ENCODE results near the gene SLC1A6. TPM values are rescaled to one million over a fixed set of nuclear protein-coding genes. Genes with fewer than 3 reads are reported as not detected.

SLC1A6 gene
- total and polyA plus RNA-seq, 2 of the 4 experiments (the other 2 are of a cell fraction): not detected

DNA sequence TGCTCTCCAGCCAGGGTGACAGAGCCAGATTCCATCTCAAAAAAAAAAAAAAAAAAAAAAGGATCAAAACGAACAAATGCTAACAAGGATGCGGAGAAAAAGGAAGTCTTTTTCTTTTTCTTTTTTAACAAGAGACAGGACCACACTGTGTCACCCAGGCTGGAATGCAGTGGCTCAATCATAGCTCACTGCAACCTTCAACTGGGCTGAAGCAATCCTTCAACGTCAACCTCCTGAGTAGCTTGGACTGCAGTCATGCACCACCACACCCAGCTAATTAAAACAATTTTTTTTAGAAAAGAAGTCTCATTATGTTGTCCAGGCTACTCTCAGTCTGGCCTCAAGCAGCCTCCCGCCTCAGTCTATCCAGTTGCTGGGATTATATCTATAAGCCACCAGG lies 73.0 kb downstream of the SLC1A6 start:
- Histone ChIP-seq H3K9ac (ENCODE audit: low read depth, low read length) (no peak overlapping the region), H3K4me2 (ENCODE audit: low read depth, low read length) (no peak overlapping the region), H3K79me1 (ENCODE audit: low read depth in 1 of 2, low read length in 2 of 2) (no peaks in the 10 kb centered on the region), H3K27ac (ENCODE audit: insufficient read depth, low read length) (no peak overlapping the region), H3K4me3 (ENCODE audit: insufficient read depth, low read depth, low read length) (no peak overlapping the region), H4K91ac (ENCODE audit: insufficient read depth, low read depth, low read length) (no peak overlapping the region), H2BK20ac (ENCODE audit: low read depth, low read length) (no peak overlapping the region), H3K56ac (ENCODE audit: extremely low read depth, insufficient read depth, low read length) (no peak overlapping the region), H3K23ac (ENCODE audit: low read depth, low read length) (no peak overlapping the region), H3K4me1 (ENCODE audit: control insufficient read depth, insufficient read depth, low read length) (no peaks in the 10 kb centered on the region), H3K9me1 (ENCODE audit: insufficient read depth, low read length) (no peaks in the 10 kb centered on the region), H2BK15ac (ENCODE audit: low read depth, low read length) (no peak overlapping the region), H2BK120ac (ENCODE audit: low read depth, low read length) (no peak overlapping the region), H3K27me3 (ENCODE audit: control insufficient read depth, insufficient read depth, low read length) (no peaks in the 10 kb centered on the region), H3K36me3 (ENCODE audit: control insufficient read depth, insufficient read depth, low read length) (no peaks in the 10 kb centered on the region), H4K8ac (ENCODE audit: low read depth in 2 of 2, low read length in 2 of 2) (no peak overlapping the region), H3K4ac (ENCODE audit: low read depth, low read length) (no peak overlapping the region), H3K9me3 (ENCODE audit: control insufficient read depth, insufficient read depth, low read length) (no peaks in the 10 kb centered on the region; the same call in 1 of the 2 replicates), H4K5ac (ENCODE audit: low read depth, low read length) (no peak overlapping the region), H2AK9ac (replicated peaks; ENCODE audit: low read depth, low read length, poor library complexity) (no peak overlapping the region), H3K14ac (replicated peaks; ENCODE audit: low read depth, low read length) (no peak overlapping the region), H3K18ac (ENCODE audit: low read depth, low read length) (no peak overlapping the region), H2AFZ (replicated peaks; ENCODE audit: low read length, poor library complexity) (no peak overlapping the region), H2BK5ac (ENCODE audit: low read depth, low read length, poor library complexity, severe bottlenecking) (no peak overlapping the region), H2AK5ac (ENCODE audit: low read depth, low read length) (no peak overlapping the region), H4K20me1 (ENCODE audit: insufficient read depth, low read length) (no peaks in the 10 kb centered on the region)
- ChIA-PET POLR2A (ENCODE audit: unreplicated experiment) (no interaction called here), CTCF (no interaction called here)
- ATAC-seq (ENCODE audit: low read depth): no peak
- TF ChIP-seq SMC3 (IDR thresholded peaks at IDR 0.05; ENCODE audit: low read depth, low read length) (no peak), MAZ (IDR thresholded peaks at IDR 0.05; ENCODE audit: borderline replicate concordance, low read depth, low read length) (no peak), POLR2A (IDR thresholded peaks at IDR 0.05; ENCODE audit: low read depth, low read length) (no peak), CEBPB (IDR thresholded peaks at IDR 0.05; ENCODE audit: low read depth, low read length) (no peak), NFE2L2 (IDR thresholded peaks at IDR 0.05; ENCODE audit: low read depth, low read length) (no peak), FOS (IDR thresholded peaks at IDR 0.05; ENCODE audit: low read depth, low read length) (no peak), RFX5 (IDR thresholded peaks at IDR 0.05; ENCODE audit: low read depth, low read length) (no peak), MAFK (IDR thresholded peaks at IDR 0.05; ENCODE audit: low read depth, low read length) (no peak), CHD1 (IDR thresholded peaks at IDR 0.05; ENCODE audit: low read depth, low read length) (no peak), RCOR1 (IDR thresholded peaks at IDR 0.05; ENCODE audit: insufficient replicate concordance, low read length) (no peak), ELK1 (IDR thresholded peaks at IDR 0.05; ENCODE audit: borderline replicate concordance, low read depth, low read length) (no peak), RAD21 (IDR thresholded peaks at IDR 0.05; ENCODE audit: low read length) (no peak), BHLHE40 (IDR thresholded peaks at IDR 0.05; ENCODE audit: low read depth, low read length) (no peak), MXI1 (IDR thresholded peaks at IDR 0.05; ENCODE audit: borderline replicate concordance, low read depth, low read length) (no peak), CTCF (conservative IDR thresholded peaks at IDR 0.05; ENCODE audit: low read depth, low read length) (no peak)
- TF ChIP-seq, protein P1, sequence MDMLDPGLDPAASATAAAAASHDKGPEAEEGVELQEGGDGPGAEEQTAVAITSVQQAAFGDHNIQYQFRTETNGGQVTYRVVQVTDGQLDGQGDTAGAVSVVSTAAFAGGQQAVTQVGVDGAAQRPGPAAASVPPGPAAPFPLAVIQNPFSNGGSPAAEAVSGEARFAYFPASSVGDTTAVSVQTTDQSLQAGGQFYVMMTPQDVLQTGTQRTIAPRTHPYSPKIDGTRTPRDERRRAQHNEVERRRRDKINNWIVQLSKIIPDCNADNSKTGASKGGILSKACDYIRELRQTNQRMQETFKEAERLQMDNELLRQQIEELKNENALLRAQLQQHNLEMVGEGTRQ (IDR thresholded peaks at IDR 0.05; ENCODE audit: low read depth, low read length): no peak
- no TSS peak for BruUV-seq (replicated peaks)
- in situ Hi-C loops (cut with MboI; ENCODE audit: low sequenced_read_pairs) (no loop called here), dilution Hi-C loops (cut with HindIII; ENCODE audit: low sequenced_read_pairs, unreplicated experiment) (no loop called here), intact Hi-C loops (cut with micrococcal nuclease) (no loop called here)
- no peak for DNase-seq
- WGBS, 2 experiments (ENCODE audit: extremely low coverage in 2 of 2, insufficient read length in 1 of 2): no CpG with 5 or more reads among the region's 4 CpGs
